ENCODE data around the gene PSORS1C1. TPM values are rescaled to one million over a fixed set of nuclear protein-coding genes. Genes with fewer than 3 reads are reported as not detected.

The PSORS1C1 gene
- total RNA-seq, 4 donors from 2014 or later = not detected

GRCh38 chr6:31139599-31139998, 25.0 kb downstream of the PSORS1C1 start:
- no peak for DNase-seq
- in situ Hi-C loops (cut with MboI; ENCODE audit: low sequenced_read_pairs in 4 of 4) = loop anchor here (5.0 to 10.0 kb wide), 6 partner anchors 48 to 305 kb away; no protein-coding TSS in a partner anchor

GRCh38 chr6:31140643-31141042, 26.0 kb downstream of the PSORS1C1 start:
- H3K4me3 ChIP-seq = no peak overlapping the region
- no peaks in the 10 kb centered on the region for H3K27me3 ChIP-seq
- peaks cover 0 to 13% of the 10 kb centered on the region in 2 donors for H3K36me3 ChIP-seq
- ATAC-seq = no peak
- in situ Hi-C loops (cut with MboI; ENCODE audit: low sequenced_read_pairs in 4 of 4) = no loop called here
- no peak for TF ChIP-seq POLR2A (IDR thresholded peaks at IDR 0.05)
- TF ChIP-seq CTCF (IDR thresholded peaks at IDR 0.05 in 4 of 5, conservative IDR thresholded peaks at IDR 0.05 in 1 of 5) = no peak
- H3K9me3 ChIP-seq = no peaks in the 10 kb centered on the region
- intact Hi-C loops (cut with DNase I; ENCODE audit: low total_unique reads) = no loop called here
- no peak for DNase-seq
- H3K4me1 ChIP-seq = no peaks in the 10 kb centered on the region
- no peak overlapping the region for H3K27ac ChIP-seq

More at GRCh38 chr6:31139599-31139998, 25.0 kb downstream of the PSORS1C1 start:
- intact Hi-C loops (cut with DNase I; ENCODE audit: low total_unique reads) = no loop called here
- no peaks in the 10 kb centered on the region for H3K9me3 ChIP-seq
- ATAC-seq = no peak
- no peak for TF ChIP-seq POLR2A (IDR thresholded peaks at IDR 0.05)
- TF ChIP-seq CTCF (IDR thresholded peaks at IDR 0.05 in 4 of 5, conservative IDR thresholded peaks at IDR 0.05 in 1 of 5) = no peak
- no peaks in the 10 kb centered on the region for H3K27me3 ChIP-seq
- no peak overlapping the region for H3K27ac ChIP-seq
- peaks cover 0 to 9% of the 10 kb centered on the region in 2 donors for H3K36me3 ChIP-seq
- no peak overlapping the region for H3K4me3 ChIP-seq
- no peaks in the 10 kb centered on the region for H3K4me1 ChIP-seq

- in situ Hi-C loops (cut with MboI; ENCODE audit: low sequenced_read_pairs in 4 of 4) (no loop called here), intact Hi-C loops (cut with DNase I; ENCODE audit: low total_unique reads) (no loop called here)
- Histone ChIP-seq H3K4me3 (no peak overlapping the region), H3K4me1 (no peaks in the 10 kb centered on the region), H3K27me3 (no peaks in the 10 kb centered on the region), H3K9me3 (no peaks in the 10 kb centered on the region), H3K36me3 (peaks cover 0 to 13% of the 10 kb centered on the region in 2 donors), H3K27ac (no peak overlapping the region)
- DNase-seq (no peak), ATAC-seq (peak in 1 of 2 donors; percentile 16)
- no peak for TF ChIP-seq POLR2A (IDR thresholded peaks at IDR 0.05)
- TF ChIP-seq CTCF (IDR thresholded peaks at IDR 0.05 in 4 of 5, conservative IDR thresholded peaks at IDR 0.05 in 1 of 5) = no peak
Measured at GRCh38 chr6:31142361-31142761, 27.8 kb downstream of the PSORS1C1 start.

- ATAC-seq (peak; percentile 48 to 60), DNase-seq (peak in 1 of 2 donors; percentile 62)
- Histone ChIP-seq H3K9me3 (no peaks in the 10 kb centered on the region), H3K36me3 (peaks cover 0 to 15% of the 10 kb centered on the region in 2 donors), H3K27ac (peak overlapping the region in 2 of 4 donors; percentile 12 to 35), H3K27me3 (no peaks in the 10 kb centered on the region), H3K4me1 (no peaks in the 10 kb centered on the region), H3K4me3 (no peak overlapping the region)
- TF ChIP-seq CTCF (IDR thresholded peaks at IDR 0.05 in 4 of 5, conservative IDR thresholded peaks at IDR 0.05 in 1 of 5) = no peak
- TF ChIP-seq POLR2A (IDR thresholded peaks at IDR 0.05) = no peak
- in situ Hi-C loops (cut with MboI; ENCODE audit: low sequenced_read_pairs in 4 of 4) (no loop called here), intact Hi-C loops (cut with DNase I; ENCODE audit: low total_unique reads) (no loop called here)
Measured at GRCh38 chr6:31143148-31143547, 28.5 kb downstream of the PSORS1C1 start.

All from gastrocnemius medialis (tissue), 4 donors.